Testis (tissue), 3 donors: ENCODE results near the gene NAP1L1. TPM values are rescaled to one million over a fixed set of nuclear protein-coding genes. Genes with fewer than 3 reads are reported as not detected.
A peak's percentile ranks its signal among the peaks of the same experiment; 100 is the strongest.

Experiments used
- DNase-seq: peaks from one replicate; pipeline ENCODE4 v3.0.0-alpha.2; 2019
- H3K27ac ChIP-seq, 2 donors: fragments of 200-600 bp; sonication (generic); one replicate each; pipeline ENCODE4 v1.5.1; 2019
- H3K27me3 ChIP-seq: fragments of 200-600 bp; sonication (generic); one replicate; pipeline ENCODE4 v1.5.1; 2019
- H3K36me3 ChIP-seq: fragments of 200-600 bp; sonication (generic); one replicate; pipeline ENCODE4 v1.5.1; 2017; ENCODE audit warnings: low read depth; ENCODE audit errors: missing control alignments
- H3K4me1 ChIP-seq: fragments of 200-600 bp; sonication (generic); one replicate; pipeline ENCODE4 v1.5.1; 2019
- H3K4me3 ChIP-seq, 2 donors: fragments of 200-600 bp; sonication (generic); one replicate each; pipeline ENCODE4 v1.5.1; 2017 to 2019
- H3K9me3 ChIP-seq: fragments of 200-600 bp; sonication (generic); one replicate; pipeline ENCODE4 v1.5.1; 2017
- CTCF ChIP-seq, 3 experiments: fragments of 450-650 bp in 2 of 3; fragments of 200-600 bp in 1 of 3; sonication (generic) in 1 of 3; IDR thresholded peaks; one replicate each; pipeline ENCODE4 v1.5.1; 2016 to 2019; ENCODE audit warnings: antibody characterized with exemption in 3 of 3, mild to moderate bottlenecking in 2 of 3, moderate library complexity in 1 of 3
- POLR2A ChIP-seq: fragments of 450-650 bp; IDR thresholded peaks from one replicate; pipeline ENCODE4 v1.6.1; 2017; ENCODE audit warnings: antibody characterized with exemption, mild to moderate bottlenecking, moderate library complexity
- WGBS, 2 donors: methylation state at CpG; one replicate each; pipeline ENCODE4 v1.1.5; 2018; 5-methylcytosine and 5-hydroxymethylcytosine counted together
- intact Hi-C: fragments of 100-400 bp; cut with DNase I; formaldehyde crosslinking; loops from one replicate; pipeline ENCODE4 v1.15.1; 2023; ENCODE audit warnings: low total_unique reads
- polyA plus RNA-seq: library from polyadenylated mRNA; stranded (reverse); fragments of 350-450 nt; fragmentation: Illumina TruSeq; extraction: RNeasy Lipid Tissue Mini Kit (QIAGEN cat#74804); gene quantifications from one replicate; pipeline ENCODE4 v1.2.3, GENCODE V29; 2014; ENCODE audit warnings: low read depth, low replicate concordance; ENCODE audit not compliant: insufficient read depth
- total RNA-seq, 2 donors: library from RNA; depleted of rRNA; stranded (reverse); fragments of >200 nt; gene quantifications; one replicate each; pipeline ENCODE4 v1.2.3, GENCODE V29; 2016

The NAP1L1 gene
- total and polyA plus RNA-seq, 3 donors from 2014 or later, result 246 to 366 (median 313) TPM

- Histone ChIP-seq H3K4me3 (no peak overlapping the region), H3K9me3 (no peaks in the 10 kb centered on the region), H3K27ac (no peak overlapping the region), H3K4me1 (no peaks in the 10 kb centered on the region), H3K27me3 (no peaks in the 10 kb centered on the region), H3K36me3 (no peaks in the 10 kb centered on the region)
- intact Hi-C loops, result no loop called here
- WGBS, 2 donors, result 93 to 100% methylated on average over 1 to 2 of the region's 2 CpGs
- TF ChIP-seq CTCF (IDR thresholded peaks at IDR 0.05) (no peak), POLR2A (no peak)
- DNase-seq, result no peak
Observed at GRCh38 chr12:76023069-76023690, 61.3 kb downstream of the NAP1L1 start.

- Histone ChIP-seq H3K9me3 (no peaks in the 10 kb centered on the region), H3K4me3 (no peak overlapping the region), H3K27ac (no peak overlapping the region), H3K27me3 (no peaks in the 10 kb centered on the region), H3K4me1 (no peaks in the 10 kb centered on the region), H3K36me3 (no peaks in the 10 kb centered on the region)
- 90 to 94% methylated on average over 3 of the region's 3 CpGs for WGBS, 2 donors
- intact Hi-C loops, result no loop called here
- no peak for DNase-seq
- no peak for TF ChIP-seq POLR2A
- TF ChIP-seq CTCF (IDR thresholded peaks at IDR 0.05), result no peak
Observed at GRCh38 chr12:76022506-76022905, 62.0 kb downstream of the NAP1L1 start.

GRCh38 chr12:76020731-76021672, 63.5 kb downstream of the NAP1L1 start:
- intact Hi-C loops, result no loop called here

GRCh38 chr12:76020281-76020680, 64.2 kb downstream of the NAP1L1 start:
- 90 to 93% methylated on average over 5 of the region's 5 CpGs for WGBS, 2 donors
- H3K4me3 ChIP-seq, result no peak overlapping the region
- intact Hi-C loops, result no loop called here
- H3K4me1 ChIP-seq, result no peaks in the 10 kb centered on the region
- H3K36me3 ChIP-seq, result no peaks in the 10 kb centered on the region
- no peak for DNase-seq
- no peaks in the 10 kb centered on the region for H3K27me3 ChIP-seq
- peak overlapping the region in 1 of 2 donors; percentile 43 for H3K27ac ChIP-seq
- no peaks in the 10 kb centered on the region for H3K9me3 ChIP-seq
- TF ChIP-seq POLR2A (no peak), CTCF (IDR thresholded peaks at IDR 0.05) (no peak)

More at GRCh38 chr12:76020731-76021672, 63.5 kb downstream of the NAP1L1 start:
- Histone ChIP-seq H3K9me3 (no peaks in the 10 kb centered on the region), H3K27me3 (no peaks in the 10 kb centered on the region), H3K27ac (peak overlapping the region in 1 of 2 donors; percentile 43), H3K4me3 (no peak overlapping the region), H3K36me3 (no peaks in the 10 kb centered on the region), H3K4me1 (no peaks in the 10 kb centered on the region)
- WGBS, 2 donors, result 51 to 55% methylated on average over 15 of the region's 15 CpGs
- TF ChIP-seq CTCF (IDR thresholded peaks at IDR 0.05), result no peak
- TF ChIP-seq POLR2A, result no peak
- no peak for DNase-seq
